ENCODE data around the gene ISLR.

DNA sequence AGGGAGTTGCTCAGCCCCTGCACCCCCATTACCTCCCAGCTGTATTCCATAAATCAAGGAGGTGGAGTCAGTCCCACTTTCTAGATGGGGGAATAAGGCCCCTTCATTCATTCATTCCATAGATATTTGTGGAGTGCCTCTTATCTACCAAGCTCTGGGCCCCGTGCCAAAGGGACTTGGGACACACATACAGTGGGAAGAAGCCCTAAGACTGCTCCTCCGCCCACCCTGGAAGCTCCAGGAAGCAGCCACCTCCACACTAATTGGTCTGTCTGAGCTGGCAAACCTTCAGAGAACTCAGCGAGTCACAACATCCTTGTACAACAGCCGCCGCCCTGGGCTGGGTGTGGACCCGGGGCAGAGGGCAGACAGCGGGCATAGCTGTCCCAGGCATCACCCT lies 22.7 kb downstream of the ISLR start:
- TF ChIP-seq POLR2A (IDR thresholded peaks at IDR 0.05) (no peak), CTCF (IDR thresholded peaks at IDR 0.05 in 8 of 11, conservative IDR thresholded peaks at IDR 0.05 in 3 of 11) (no peak)
